Uterus (tissue), 4 donors: Measurements from ENCODE around the gene MAP7D1. TPM values are rescaled to one million over a fixed set of nuclear protein-coding genes. Genes with fewer than 3 reads are reported as not detected.
"Not testable (repeated sequence)": the region's sequence is repeated elsewhere in the genome, so short reads cannot be mapped to it uniquely, and the experiment has no call there.

Source experiments
- DNase-seq, 2 donors: peaks; one replicate each; pipeline ENCODE4 v3.0.0-alpha.2; 2019 to 2020
- H3K27ac ChIP-seq, 2 donors: fragments of 200-600 bp; sonication (generic); 1 replicate in 1 of 2; 2 replicates in 1 of 2; pipeline ENCODE4 v1.5.1; 2016 to 2018
- H3K27me3 ChIP-seq, 2 donors: fragments of 200-600 bp; sonication (generic); one replicate each; pipeline ENCODE4 v1.5.1; 2018 to 2019; ENCODE audit warnings: control low read depth in 1 of 2
- H3K36me3 ChIP-seq, 2 donors: fragments of 200-600 bp; sonication (generic); one replicate each; pipeline ENCODE4 v1.5.1; 2019; ENCODE audit warnings: control low read depth in 1 of 2
- H3K4me1 ChIP-seq, 2 donors: fragments of 200-600 bp; sonication (generic); one replicate each; pipeline ENCODE4 v1.5.1; 2018 to 2019; ENCODE audit warnings: control low read depth in 1 of 2
- H3K4me3 ChIP-seq, 2 donors: fragments of 200-600 bp; sonication (generic); 1 replicate in 1 of 2; 2 replicates in 1 of 2; pipeline ENCODE4 v1.5.1; 2018 to 2019; ENCODE audit warnings: mild to moderate bottlenecking in 1 of 2
- H3K9me3 ChIP-seq, 2 donors: fragments of 200-600 bp; sonication (generic); one replicate each; pipeline ENCODE4 v1.5.1; 2019; ENCODE audit warnings: control low read depth in 1 of 2
- POLR2A ChIP-seq, 2 donors: fragments of 450-650 bp; IDR thresholded peaks; one replicate each; pipeline ENCODE4 v1.6.1; 2016; ENCODE audit warnings: antibody characterized with exemption in 2 of 2, mild to moderate bottlenecking in 1 of 2, moderate library complexity in 1 of 2
- intact Hi-C: fragments of 100-400 bp; cut with DNase I; formaldehyde crosslinking; loops from one replicate; pipeline ENCODE4 v1.15.1; 2023; ENCODE audit warnings: low total_unique reads
- total RNA-seq, 4 donors: library from RNA; depleted of rRNA in 3 of 4; stranded (reverse); fragments of >200 nt in 3 of 4; gene quantifications; one replicate each; pipeline versions ENCODE4 v1.1.0 to v1.2.4, GENCODE V29; 2014 to 2023
- TF ChIP-seq, protein P1 (sequence below), 4 experiments: fragments of 200-600 bp in 2 of 4; fragments of 450-650 bp in 2 of 4; sonication (generic) in 2 of 4; IDR thresholded peaks; one replicate each; pipeline ENCODE4 v1.5.1; 2016 to 2019; ENCODE audit warnings: antibody characterized with exemption in 4 of 4, mild to moderate bottlenecking in 2 of 4, moderate library complexity in 1 of 4
- donor health status: DM: yes; HTN: yes; CAD: no.

MAP7D1 gene
- total RNA-seq, 4 donors from 2014 or later = 53.5 to 115 (median 77.3) TPM

DNA sequence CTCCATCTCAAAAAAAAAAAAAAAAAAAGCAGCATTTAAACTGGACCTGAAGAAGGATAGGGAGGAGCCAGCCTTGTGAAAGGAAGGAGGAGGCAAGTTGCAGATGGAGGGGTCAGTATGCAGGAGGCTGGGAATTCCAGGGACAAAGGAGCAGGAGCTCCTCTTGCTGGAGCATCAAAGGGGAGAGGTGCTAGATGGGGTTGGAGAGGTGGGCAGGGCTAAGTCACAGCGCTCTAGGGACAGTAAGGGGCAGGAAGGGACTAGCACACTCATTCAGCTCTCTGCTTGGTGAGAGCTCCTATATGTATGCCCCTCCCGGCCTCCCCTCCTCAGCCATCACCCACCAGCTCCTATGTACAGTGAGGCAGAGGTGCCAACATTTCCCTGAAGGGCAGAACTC lies 26.8 kb downstream of the MAP7D1 start:
- Histone ChIP-seq H3K4me3 (no peak overlapping the region), H3K27me3 (no peaks in the 10 kb centered on the region), H3K9me3 (no peaks in the 10 kb centered on the region), H3K36me3 (no peaks in the 10 kb centered on the region), H3K27ac (peak overlapping the region; percentile 44 to 67), H3K4me1 (peaks cover 0 to 3% of the 10 kb centered on the region in 2 donors)
- DNase-seq = no peak
- intact Hi-C loops = loop anchor here (10.0 kb wide), 1 partner anchor 88 kb away; no protein-coding TSS in a partner anchor
- TF ChIP-seq POLR2A (IDR thresholded peaks at IDR 0.05) = no peak
- TF ChIP-seq, protein P1, sequence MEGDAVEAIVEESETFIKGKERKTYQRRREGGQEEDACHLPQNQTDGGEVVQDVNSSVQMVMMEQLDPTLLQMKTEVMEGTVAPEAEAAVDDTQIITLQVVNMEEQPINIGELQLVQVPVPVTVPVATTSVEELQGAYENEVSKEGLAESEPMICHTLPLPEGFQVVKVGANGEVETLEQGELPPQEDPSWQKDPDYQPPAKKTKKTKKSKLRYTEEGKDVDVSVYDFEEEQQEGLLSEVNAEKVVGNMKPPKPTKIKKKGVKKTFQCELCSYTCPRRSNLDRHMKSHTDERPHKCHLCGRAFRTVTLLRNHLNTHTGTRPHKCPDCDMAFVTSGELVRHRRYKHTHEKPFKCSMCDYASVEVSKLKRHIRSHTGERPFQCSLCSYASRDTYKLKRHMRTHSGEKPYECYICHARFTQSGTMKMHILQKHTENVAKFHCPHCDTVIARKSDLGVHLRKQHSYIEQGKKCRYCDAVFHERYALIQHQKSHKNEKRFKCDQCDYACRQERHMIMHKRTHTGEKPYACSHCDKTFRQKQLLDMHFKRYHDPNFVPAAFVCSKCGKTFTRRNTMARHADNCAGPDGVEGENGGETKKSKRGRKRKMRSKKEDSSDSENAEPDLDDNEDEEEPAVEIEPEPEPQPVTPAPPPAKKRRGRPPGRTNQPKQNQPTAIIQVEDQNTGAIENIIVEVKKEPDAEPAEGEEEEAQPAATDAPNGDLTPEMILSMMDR (IDR thresholded peaks at IDR 0.05) = no peak

DNA sequence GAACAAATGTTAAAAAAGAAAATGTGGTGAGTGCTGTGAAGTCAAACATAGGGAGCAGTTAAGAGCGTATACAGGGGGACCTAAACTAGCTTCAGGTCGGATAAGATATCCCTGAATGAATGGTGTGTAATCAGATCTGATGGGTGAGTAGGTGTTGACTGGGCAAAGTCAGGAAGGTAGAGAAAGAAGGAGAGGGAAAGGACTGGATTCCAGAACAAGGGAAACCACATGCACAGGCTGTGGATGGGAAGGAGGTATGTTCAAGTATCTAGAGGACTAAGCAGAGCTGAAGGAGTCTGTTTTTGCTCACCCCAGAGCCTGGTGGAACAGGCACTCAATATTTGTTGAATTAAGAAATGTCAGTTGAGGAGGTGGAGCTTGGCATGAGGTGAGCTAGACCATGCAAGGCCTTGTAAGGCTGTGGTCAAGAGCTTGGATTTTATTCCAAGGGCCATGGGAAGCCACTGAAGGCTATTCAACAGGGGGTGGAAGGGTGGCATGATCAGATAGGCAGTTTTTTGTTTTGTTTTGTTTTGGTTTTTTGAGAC lies 27.4 kb downstream of the MAP7D1 start:
- peak overlapping the region; percentile 44 to 67 for H3K27ac ChIP-seq
- H3K27me3 ChIP-seq = no peaks in the 10 kb centered on the region
- H3K4me1 ChIP-seq = peaks cover 0 to 3% of the 10 kb centered on the region in 2 donors
- TF ChIP-seq, protein P1 (IDR thresholded peaks at IDR 0.05) = no peak
- no peak for TF ChIP-seq POLR2A (IDR thresholded peaks at IDR 0.05)
- DNase-seq = peak in 1 of 2 donors; percentile 59
- intact Hi-C loops = loop anchor here (10.0 kb wide), 1 partner anchor 89 kb away; no protein-coding TSS in a partner anchor
- H3K9me3 ChIP-seq = no peaks in the 10 kb centered on the region
- H3K36me3 ChIP-seq = no peaks in the 10 kb centered on the region
- no peak overlapping the region for H3K4me3 ChIP-seq

- H3K27me3 ChIP-seq = no peaks in the 10 kb centered on the region
- intact Hi-C loops = loop anchor here (2.0 to 10.0 kb wide), 2 partner anchors 37 to 93 kb away; no protein-coding TSS in a partner anchor
- H3K4me1 ChIP-seq = peaks cover 0 to 3% of the 10 kb centered on the region in 2 donors
- H3K9me3 ChIP-seq = no peaks in the 10 kb centered on the region
- TF ChIP-seq, protein P1 (IDR thresholded peaks at IDR 0.05) = peak; percentile 80 to 97 (median 91)
- peak; percentile 5 to 14 for TF ChIP-seq POLR2A (IDR thresholded peaks at IDR 0.05)
- no peaks in the 10 kb centered on the region for H3K36me3 ChIP-seq
- peak overlapping the region; percentile 74 to 91 for H3K27ac ChIP-seq
- peak; percentile 82 to 88 for DNase-seq
- H3K4me3 ChIP-seq = no peak overlapping the region
These were observed 32.0 kb downstream of the MAP7D1 start for GRCh38 chr1:36187800-36188593.

- H3K27me3 ChIP-seq, DNase-seq, H3K9me3 ChIP-seq, H3K4me1 ChIP-seq, H3K27ac ChIP-seq, H3K36me3 ChIP-seq, H3K4me3 ChIP-seq, intact Hi-C loops: not testable (repeated sequence)
These were observed 40.8 kb downstream of the MAP7D1 start for GRCh38 chr1:36196805-36197204.

- no peaks in the 10 kb centered on the region for H3K36me3 ChIP-seq
- no peak for TF ChIP-seq POLR2A (IDR thresholded peaks at IDR 0.05)
- no peaks in the 10 kb centered on the region for H3K27me3 ChIP-seq
- intact Hi-C loops = no loop called here
- no peaks in the 10 kb centered on the region for H3K9me3 ChIP-seq
- H3K4me1 ChIP-seq = no peaks in the 10 kb centered on the region
- H3K27ac ChIP-seq = no peak overlapping the region
- DNase-seq = no peak
- H3K4me3 ChIP-seq = no peak overlapping the region
These were observed 42.7 kb downstream of the MAP7D1 start for GRCh38 chr1:36198641-36199040.
